GM13976 (cell line): Measurements from ENCODE around the gene G6PD.

Experiments
- DNase-seq: peaks from one replicate; pipeline ENCODE4 v3.0.0; 2012; ENCODE audit warnings: low spot score
- in situ Hi-C: fragments of 300-500 bp; cut with MboI; formaldehyde crosslinking; loops from one replicate; pipeline ENCODE4 v1.12.0; 2022; ENCODE audit warnings: low sequenced_read_pairs, mixed read lengths, inconsistent platforms; ENCODE audit not compliant: unreplicated experiment
- TF ChIP-seq, protein P1 (sequence below): IDR thresholded peaks from 2 replicates; pipeline ENCODE4 v1.5.1; 2012; ENCODE audit warnings: borderline replicate concordance, mild to moderate bottlenecking; ENCODE audit not compliant: insufficient read depth; ENCODE audit errors: extremely low read depth, missing control alignments, control extremely low read depth

G6PD gene

DNA sequence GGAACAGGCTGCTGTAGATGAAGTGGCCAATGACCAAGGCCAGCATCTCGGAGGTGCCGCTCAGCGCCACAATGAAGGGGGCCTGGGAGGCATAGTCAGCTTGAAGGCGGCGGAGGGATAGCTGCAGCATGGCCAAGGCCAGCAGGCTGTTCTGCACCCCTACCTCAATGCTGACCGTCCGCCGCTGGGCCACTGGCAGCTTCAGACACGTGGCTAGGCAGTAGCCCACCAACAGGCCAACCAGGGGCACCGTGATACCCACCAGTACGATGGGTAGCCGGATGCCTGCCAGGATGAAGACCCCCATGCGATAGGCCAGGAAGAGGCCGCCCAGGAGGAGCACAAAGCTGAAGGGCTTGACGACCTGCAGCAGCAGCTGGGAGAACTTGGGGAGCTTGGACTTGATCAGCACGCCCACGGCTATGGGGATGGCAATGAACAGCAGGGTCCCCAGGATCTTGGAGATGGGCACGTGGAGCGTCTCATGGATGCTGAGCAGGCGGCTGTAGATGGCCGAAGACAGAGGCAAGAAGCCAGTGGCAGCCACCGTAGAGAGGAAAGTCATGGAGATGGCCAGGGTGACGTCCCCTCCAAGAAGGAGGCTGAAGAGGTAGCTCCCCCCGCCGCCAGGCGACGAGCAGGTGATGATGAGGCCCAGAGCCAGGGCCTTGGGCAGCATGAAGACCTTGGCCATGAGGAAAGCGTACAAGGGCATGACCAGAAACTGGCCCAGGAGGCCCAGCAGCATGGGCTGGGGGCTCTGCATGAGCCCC lies 58.9 kb downstream of the G6PD start:
- in situ Hi-C loops: no loop called here
- no peak for DNase-seq
- TF ChIP-seq, protein P1, sequence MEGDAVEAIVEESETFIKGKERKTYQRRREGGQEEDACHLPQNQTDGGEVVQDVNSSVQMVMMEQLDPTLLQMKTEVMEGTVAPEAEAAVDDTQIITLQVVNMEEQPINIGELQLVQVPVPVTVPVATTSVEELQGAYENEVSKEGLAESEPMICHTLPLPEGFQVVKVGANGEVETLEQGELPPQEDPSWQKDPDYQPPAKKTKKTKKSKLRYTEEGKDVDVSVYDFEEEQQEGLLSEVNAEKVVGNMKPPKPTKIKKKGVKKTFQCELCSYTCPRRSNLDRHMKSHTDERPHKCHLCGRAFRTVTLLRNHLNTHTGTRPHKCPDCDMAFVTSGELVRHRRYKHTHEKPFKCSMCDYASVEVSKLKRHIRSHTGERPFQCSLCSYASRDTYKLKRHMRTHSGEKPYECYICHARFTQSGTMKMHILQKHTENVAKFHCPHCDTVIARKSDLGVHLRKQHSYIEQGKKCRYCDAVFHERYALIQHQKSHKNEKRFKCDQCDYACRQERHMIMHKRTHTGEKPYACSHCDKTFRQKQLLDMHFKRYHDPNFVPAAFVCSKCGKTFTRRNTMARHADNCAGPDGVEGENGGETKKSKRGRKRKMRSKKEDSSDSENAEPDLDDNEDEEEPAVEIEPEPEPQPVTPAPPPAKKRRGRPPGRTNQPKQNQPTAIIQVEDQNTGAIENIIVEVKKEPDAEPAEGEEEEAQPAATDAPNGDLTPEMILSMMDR: no peak

DNA sequence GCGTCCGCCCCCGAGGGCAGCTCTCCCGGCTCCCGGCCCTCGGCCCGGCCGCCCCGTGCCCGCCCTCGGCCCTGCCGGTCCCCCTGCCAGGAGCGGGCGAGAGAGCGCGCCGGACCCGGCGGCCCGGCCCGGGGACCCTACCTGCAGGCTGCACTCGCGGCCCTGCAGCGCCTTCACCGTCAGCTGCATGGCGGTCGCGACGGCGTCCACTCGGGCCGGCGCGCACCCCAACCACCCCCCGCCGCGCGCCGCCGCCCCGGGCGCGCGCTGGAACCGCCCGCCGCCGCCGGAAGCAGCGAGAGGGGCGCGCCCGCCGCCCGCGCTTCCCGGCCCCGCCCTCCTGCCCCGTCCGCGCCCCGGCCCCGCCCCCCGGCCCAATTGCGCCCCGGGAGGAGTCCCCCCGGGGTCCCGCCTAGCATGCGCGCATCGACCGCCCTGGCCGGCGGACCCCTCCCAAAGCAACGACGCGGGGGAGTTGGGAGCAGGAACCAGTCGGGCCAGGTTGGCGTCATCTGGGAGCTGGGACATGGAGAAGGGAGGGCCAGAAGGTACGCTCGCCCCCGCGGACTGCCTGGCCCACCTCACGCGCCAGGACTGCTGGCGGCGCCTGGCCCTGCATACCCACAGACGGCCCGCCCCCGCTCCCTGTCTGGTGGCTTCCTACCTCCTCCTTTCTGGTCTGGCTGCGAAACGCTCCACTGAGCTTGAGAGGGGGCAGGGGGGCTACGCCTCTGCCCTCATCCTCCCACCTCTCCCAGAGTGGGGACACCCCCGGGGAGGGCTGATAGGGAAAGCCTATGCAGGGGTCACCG lies 60.0 kb downstream of the G6PD start, which contains the start of gene UBL4A:
TSS of gene UBL4A (minus strand) at position 220 of the 812 bp plus-strand sequence. CDS start at position 189, 31 bp downstream.
- DNase-seq: peak; percentile 77
- in situ Hi-C loops: no loop called here
- TF ChIP-seq, protein P1: no peak

DNA sequence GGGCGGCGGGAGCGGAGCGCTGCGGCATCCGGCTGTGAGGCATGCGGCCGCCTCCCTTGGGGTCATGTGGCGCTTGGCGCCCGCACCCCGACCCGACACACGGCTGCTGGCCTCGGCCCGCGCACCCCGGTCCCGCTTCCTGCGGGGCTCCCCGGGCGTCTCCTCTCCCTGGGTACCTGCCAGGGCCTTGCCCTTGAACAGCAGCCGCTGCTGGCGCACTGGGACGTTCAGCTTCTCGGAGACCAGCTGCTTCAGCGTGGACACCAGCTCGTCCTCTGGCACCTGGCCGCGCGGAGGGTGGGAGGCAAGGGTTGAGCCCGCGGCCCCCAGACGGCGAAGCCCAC lies 60.6 kb downstream of the G6PD start:
- in situ Hi-C loops: no loop called here
- TF ChIP-seq, protein P1: no peak
- no peak for DNase-seq

DNA sequence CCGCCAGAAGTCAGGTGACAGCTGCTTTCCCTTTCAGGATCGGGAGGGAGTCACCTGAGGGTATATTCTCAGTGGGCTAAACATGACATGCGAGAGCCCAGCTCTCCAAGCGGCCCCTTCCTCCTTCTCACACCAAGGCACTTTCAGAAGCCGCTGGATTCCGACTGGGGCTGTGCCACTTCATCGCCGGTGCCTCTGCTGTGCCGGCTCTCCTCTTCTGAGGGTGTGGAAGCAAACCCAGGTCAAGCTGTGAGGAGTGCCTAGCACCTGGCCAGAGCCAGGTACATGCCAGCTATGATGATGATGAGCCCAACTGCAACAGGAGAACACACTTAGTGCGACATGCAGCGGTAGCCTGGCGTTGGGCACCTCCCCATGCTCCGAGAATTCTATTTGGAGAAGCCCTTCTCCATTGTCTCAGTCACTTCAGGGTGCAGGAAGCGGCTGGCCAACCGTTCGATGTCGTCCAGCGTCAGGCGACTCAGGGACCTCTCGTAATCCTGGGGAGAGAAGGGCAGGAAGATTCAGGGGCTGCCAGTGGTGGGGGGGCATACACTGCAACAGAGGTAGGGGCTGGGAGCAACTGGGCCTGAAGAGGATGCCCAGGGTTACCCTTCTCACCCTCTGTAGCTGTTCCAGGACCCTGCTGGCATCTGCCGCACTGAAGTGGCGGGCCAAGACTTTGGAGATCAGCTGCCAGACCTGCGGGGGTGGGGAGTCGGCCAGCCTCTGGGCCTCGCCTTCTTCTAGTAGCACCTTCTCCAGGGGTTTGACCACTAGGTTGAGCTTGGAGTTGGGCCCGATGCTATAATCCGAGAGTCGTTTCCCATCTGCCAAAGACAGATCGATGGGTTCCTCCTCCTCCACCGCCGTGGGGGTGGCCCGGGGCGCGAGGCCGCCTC lies 61.2 kb downstream of the G6PD start:
- in situ Hi-C loops: no loop called here

DNA sequence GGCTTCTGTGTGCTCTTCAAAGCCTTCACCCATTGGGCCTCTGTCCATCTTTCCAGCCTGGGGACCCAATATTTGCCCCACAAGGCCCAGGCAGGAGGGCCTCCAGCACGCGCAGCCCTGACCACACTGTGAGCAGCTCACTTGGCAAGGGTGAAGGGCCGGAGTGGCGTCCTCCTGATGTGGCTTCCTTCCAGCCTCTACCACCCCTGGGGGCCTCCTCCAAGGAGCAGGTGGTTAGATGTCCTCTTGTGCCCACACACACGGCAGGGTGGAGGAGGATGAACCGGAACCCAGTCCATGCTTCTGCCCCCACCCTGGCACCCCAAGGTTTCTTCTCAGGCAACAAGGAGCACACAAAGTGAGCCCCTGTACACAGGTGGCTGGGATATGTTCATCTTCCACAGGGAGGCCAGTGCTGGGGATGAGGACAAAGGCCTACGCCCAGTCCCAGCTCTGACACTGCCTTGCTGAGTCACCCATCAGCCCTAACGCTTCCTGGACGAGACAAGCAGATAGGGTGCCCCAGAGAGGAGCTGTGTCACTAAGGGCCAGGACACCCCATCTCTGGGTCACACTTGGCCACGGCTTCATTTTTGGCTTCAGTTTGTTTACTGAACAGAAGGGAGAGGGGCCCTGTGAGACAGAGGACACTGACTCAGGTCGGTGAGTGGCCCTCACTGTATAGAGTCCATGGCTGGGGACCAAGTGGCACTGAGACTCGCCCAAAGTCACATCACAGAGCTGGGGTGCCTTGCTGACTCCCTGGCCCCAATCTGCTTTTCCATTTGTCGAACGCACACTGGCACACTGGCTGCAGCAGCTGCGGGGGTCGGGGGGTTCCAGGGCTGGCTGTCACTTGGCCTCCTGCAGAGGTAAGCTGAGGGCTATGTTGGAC lies 62.1 kb downstream of the G6PD start:
- TF ChIP-seq, protein P1: no peak
- in situ Hi-C loops: no loop called here
- no peak for DNase-seq

More for the DNA sequence above, 61.2 kb downstream of the G6PD start:
- DNase-seq: no peak
- TF ChIP-seq, protein P1: no peak
